ENCODE results near the gene COBL.

Gene COBL

DNA sequence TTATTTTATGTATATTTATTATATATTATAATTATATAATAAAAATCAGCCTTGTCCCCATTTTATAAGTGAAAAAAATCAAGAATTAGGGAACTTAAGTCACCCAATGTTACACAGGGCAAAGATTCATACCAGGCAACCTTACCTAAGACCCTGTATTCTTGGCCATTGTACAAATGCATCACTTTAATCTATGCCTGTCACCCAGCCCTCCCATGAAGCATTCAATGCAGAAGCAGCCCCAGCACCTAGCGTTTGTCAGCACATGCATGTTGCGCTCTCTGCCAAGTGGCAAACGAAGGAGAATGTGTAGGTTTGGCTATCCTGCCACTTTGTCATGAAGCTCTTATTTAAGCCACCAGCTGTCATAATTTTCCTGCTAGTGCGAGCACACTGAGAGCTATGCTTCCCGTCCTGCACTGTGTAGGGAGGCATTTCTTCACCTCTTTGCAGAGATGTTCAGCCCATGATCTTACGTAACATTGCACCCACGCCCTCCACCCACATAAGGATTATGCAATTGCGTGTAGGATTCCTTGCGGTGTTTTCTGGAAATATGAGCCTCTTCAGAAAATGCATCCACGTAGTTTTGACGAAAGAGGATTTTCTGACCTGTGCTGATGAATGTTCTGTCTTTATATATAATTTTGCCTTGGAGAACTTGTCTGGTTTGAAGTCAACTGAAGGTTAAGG lies 7.7 kb upstream of the COBL start:
- H3K9me3 ChIP-seq (ENCODE audit: control insufficient read depth, insufficient read depth, low read length): no peaks in the 10 kb centered on the region
- H3F3A ChIP-seq (ENCODE audit: control insufficient read depth, insufficient read depth): no peaks in the 10 kb centered on the region
- no peaks in the 10 kb centered on the region for H3K36me3 ChIP-seq (ENCODE audit: control insufficient read depth, low read length)
- H4K20me1 ChIP-seq (ENCODE audit: control insufficient read depth, insufficient read depth, low read depth, low read length): no peaks in the 10 kb centered on the region
- H3K4me2 ChIP-seq (ENCODE audit: low read length): no peak overlapping the region
- H3K27me3 ChIP-seq (ENCODE audit: control insufficient read depth, low read length): no peaks in the 10 kb centered on the region
- no peaks in the 10 kb centered on the region for H3K4me1 ChIP-seq (ENCODE audit: control insufficient read depth, low read length)
- no peak overlapping the region for H3K4me3 ChIP-seq (ENCODE audit: low read length)
- H3K79me2 ChIP-seq (ENCODE audit: control insufficient read depth, low read length): no peaks in the 10 kb centered on the region
- no peak overlapping the region for H3K27ac ChIP-seq (ENCODE audit: low read depth, low read length)
- H3K9me2 ChIP-seq (replicated peaks; ENCODE audit: control insufficient read depth, low read length): no peaks in the 10 kb centered on the region
- TF ChIP-seq, protein P1, sequence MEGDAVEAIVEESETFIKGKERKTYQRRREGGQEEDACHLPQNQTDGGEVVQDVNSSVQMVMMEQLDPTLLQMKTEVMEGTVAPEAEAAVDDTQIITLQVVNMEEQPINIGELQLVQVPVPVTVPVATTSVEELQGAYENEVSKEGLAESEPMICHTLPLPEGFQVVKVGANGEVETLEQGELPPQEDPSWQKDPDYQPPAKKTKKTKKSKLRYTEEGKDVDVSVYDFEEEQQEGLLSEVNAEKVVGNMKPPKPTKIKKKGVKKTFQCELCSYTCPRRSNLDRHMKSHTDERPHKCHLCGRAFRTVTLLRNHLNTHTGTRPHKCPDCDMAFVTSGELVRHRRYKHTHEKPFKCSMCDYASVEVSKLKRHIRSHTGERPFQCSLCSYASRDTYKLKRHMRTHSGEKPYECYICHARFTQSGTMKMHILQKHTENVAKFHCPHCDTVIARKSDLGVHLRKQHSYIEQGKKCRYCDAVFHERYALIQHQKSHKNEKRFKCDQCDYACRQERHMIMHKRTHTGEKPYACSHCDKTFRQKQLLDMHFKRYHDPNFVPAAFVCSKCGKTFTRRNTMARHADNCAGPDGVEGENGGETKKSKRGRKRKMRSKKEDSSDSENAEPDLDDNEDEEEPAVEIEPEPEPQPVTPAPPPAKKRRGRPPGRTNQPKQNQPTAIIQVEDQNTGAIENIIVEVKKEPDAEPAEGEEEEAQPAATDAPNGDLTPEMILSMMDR (IDR thresholded peaks at IDR 0.05; ENCODE audit: low read depth, low read length, poor library complexity, severe bottlenecking): no peak
- no peak for TF ChIP-seq EZH2phosphoT487 (IDR thresholded peaks at IDR 0.05; ENCODE audit: borderline replicate concordance, low read length)

DNA sequence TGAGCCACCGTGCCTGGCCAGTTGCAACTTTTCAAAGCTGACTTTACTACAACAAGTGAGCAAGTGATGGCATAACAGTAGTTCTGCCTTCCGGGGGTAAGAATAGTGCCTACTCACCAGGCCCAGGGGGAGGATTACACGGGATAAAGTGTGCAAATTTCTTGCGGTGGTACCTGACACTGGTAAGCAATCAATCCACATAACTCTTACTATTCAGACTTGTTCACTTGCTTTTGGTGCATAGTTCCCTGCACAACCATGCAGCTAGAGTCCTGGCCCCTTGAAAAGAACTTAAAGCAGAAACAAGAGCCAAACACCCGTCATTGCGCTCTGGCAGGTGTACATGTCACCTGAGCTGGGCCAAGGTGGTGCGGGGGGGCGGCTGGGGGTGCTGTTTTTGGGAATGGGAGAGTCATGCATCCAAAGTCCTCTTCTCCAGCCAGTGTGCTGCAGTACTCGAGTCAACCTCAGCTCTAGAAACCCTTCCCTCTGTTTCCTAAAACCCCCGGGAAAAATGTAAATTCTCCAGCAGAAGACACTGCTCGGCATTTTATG lies 5.4 kb upstream of the COBL start:
- Histone ChIP-seq H3K27ac (ENCODE audit: low read depth, low read length) (no peak overlapping the region), H4K20me1 (ENCODE audit: control insufficient read depth, insufficient read depth, low read depth, low read length) (no peaks in the 10 kb centered on the region), H3K4me1 (ENCODE audit: control insufficient read depth, low read length) (no peaks in the 10 kb centered on the region), H3K36me3 (ENCODE audit: control insufficient read depth, low read length) (no peaks in the 10 kb centered on the region), H3K79me2 (ENCODE audit: control insufficient read depth, low read length) (no peaks in the 10 kb centered on the region), H3K4me3 (ENCODE audit: low read length) (no peak overlapping the region), H3K4me2 (ENCODE audit: low read length) (no peak overlapping the region), H3K9me3 (ENCODE audit: control insufficient read depth, insufficient read depth, low read length) (peaks cover 4% of the 10 kb centered on the region; the same call in 1 of the 2 replicates), H3K9me2 (replicated peaks; ENCODE audit: control insufficient read depth, low read length) (no peaks in the 10 kb centered on the region), H3F3A (ENCODE audit: control insufficient read depth, insufficient read depth) (no peaks in the 10 kb centered on the region), H3K27me3 (ENCODE audit: control insufficient read depth, low read length) (no peaks in the 10 kb centered on the region)
- TF ChIP-seq, protein P1 (IDR thresholded peaks at IDR 0.05; ENCODE audit: low read depth, low read length, poor library complexity, severe bottlenecking): no peak
- TF ChIP-seq EZH2phosphoT487 (IDR thresholded peaks at IDR 0.05; ENCODE audit: borderline replicate concordance, low read length): no peak

DNA sequence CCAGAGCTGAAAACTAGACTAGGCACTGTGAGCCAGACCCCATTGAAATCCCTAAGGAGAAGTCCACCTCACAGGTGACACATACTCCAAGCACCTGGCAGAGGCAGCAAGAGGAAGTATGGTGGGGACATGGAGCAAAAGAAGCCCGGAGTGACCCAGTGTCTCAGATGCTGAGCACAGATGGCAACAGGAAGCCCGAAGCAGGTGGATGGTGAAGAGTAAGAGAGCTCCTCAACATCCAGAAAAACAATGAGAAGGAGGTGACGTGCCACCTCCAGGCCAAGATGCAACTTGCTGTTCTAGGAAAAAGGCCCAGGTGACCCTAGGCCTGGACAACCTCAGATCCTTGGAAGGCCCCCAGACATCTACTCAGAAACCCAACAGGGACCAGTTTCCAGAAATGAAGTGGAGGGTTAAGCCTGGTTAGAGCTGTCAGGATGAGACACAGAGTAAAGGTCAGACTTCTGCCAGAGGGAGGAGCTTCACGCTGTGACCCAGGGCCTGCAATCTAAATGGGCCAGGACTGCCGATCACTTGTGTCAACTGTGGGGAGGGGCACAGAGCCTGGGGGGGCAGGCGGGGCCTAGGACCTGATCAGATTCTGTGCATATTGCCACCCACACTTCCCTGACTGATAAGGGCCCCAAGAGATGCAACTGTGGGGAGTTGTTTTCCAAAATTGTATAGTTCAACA lies 2.4 kb upstream of the COBL start:
- no peaks in the 10 kb centered on the region for H3F3A ChIP-seq (ENCODE audit: control insufficient read depth, insufficient read depth)
- H4K20me1 ChIP-seq (ENCODE audit: control insufficient read depth, insufficient read depth, low read depth, low read length): no peaks in the 10 kb centered on the region
- no peaks in the 10 kb centered on the region for H3K27me3 ChIP-seq (ENCODE audit: control insufficient read depth, low read length)
- H3K4me1 ChIP-seq (ENCODE audit: control insufficient read depth, low read length): no peaks in the 10 kb centered on the region
- no peaks in the 10 kb centered on the region for H3K79me2 ChIP-seq (ENCODE audit: control insufficient read depth, low read length)
- H3K4me2 ChIP-seq (ENCODE audit: low read length): no peak overlapping the region
- H3K27ac ChIP-seq (ENCODE audit: low read depth, low read length): no peak overlapping the region
- no peaks in the 10 kb centered on the region for H3K9me2 ChIP-seq (replicated peaks; ENCODE audit: control insufficient read depth, low read length)
- peaks cover 6% of the 10 kb centered on the region; the same call in 1 of the 2 replicates for H3K9me3 ChIP-seq (ENCODE audit: control insufficient read depth, insufficient read depth, low read length)
- H3K4me3 ChIP-seq (ENCODE audit: low read length): no peak overlapping the region
- H3K36me3 ChIP-seq (ENCODE audit: control insufficient read depth, low read length): no peaks in the 10 kb centered on the region
- TF ChIP-seq, protein P1 (IDR thresholded peaks at IDR 0.05; ENCODE audit: low read depth, low read length, poor library complexity, severe bottlenecking): no peak
- TF ChIP-seq EZH2phosphoT487 (IDR thresholded peaks at IDR 0.05; ENCODE audit: borderline replicate concordance, low read length): no peak
